CD4-positive, alpha-beta memory T cell (primary cell): ENCODE results near the gene PCSK6. TPM values are rescaled to one million over a fixed set of nuclear protein-coding genes. Genes with fewer than 3 reads are reported as not detected.

Source experiments
- CTCF ChIA-PET: fragments of 350-600 bp; sonication (Branson Sonifier 250); formaldehyde crosslinking; loops from one replicate; lab custom pipeline; 2021; ENCODE audit warnings: inconsistent platforms; ENCODE audit not compliant: partially characterized antibody; lab: Charles Lee
- POLR2A ChIA-PET: fragments of 350-600 bp; sonication (Branson Sonifier 250); formaldehyde crosslinking; loops from one replicate; lab custom pipeline; 2021; ENCODE audit not compliant: partially characterized antibody; lab: Charles Lee
- DNase-seq, 5 donors: peaks; one replicate each; pipeline versions ENCODE4 v3.0.0 to v3.0.0-alpha.2; 2020 to 2022; ENCODE audit warnings: mixed read lengths in 1 of 5
- H3K27ac ChIP-seq: one replicate; pipeline ENCODE4 v1.7.0; 2013; ENCODE audit warnings: low read depth, low read length
- H3K27me3 ChIP-seq: 2 replicates; pipeline ENCODE4 v1.7.0; 2013; ENCODE audit warnings: mild to moderate bottlenecking, low read length, moderate library complexity; ENCODE audit not compliant: insufficient read depth
- H3K36me3 ChIP-seq: 2 replicates; pipeline ENCODE4 v1.7.0; 2013; ENCODE audit warnings: mild to moderate bottlenecking, low read length, moderate library complexity; ENCODE audit not compliant: insufficient read depth
- H3K4me1 ChIP-seq: 2 replicates; pipeline ENCODE4 v1.7.0; 2013; ENCODE audit warnings: mild to moderate bottlenecking, low read length, moderate library complexity; ENCODE audit not compliant: insufficient read depth
- H3K4me3 ChIP-seq, 2 donors: one replicate each; pipeline ENCODE4 v1.7.0; 2013; ENCODE audit warnings: low read length in 2 of 2, mild to moderate bottlenecking in 1 of 2
- H3K9me3 ChIP-seq, 2 donors: one replicate each; pipeline ENCODE4 v1.7.0; 2013; ENCODE audit warnings: low read length in 2 of 2, control low read depth in 1 of 2; ENCODE audit not compliant: control insufficient read depth in 1 of 2
- H3K27ac Mint-ChIP-seq, 7 donors: one replicate each; pipeline ENCODE4 v1.8.0; 2020 to 2021; ENCODE audit warnings: mixed read lengths in 7 of 7, mild to moderate bottlenecking in 6 of 7, inconsistent platforms in 3 of 7, moderate library complexity in 3 of 7
- H3K27me3 Mint-ChIP-seq, 2 donors: one replicate each; pipeline ENCODE4 v1.8.0; 2020 to 2021; ENCODE audit warnings: mixed read lengths in 2 of 2
- H3K36me3 Mint-ChIP-seq, 2 donors: one replicate each; pipeline ENCODE4 v1.8.0; 2020 to 2021; ENCODE audit warnings: mixed read lengths in 2 of 2, inconsistent platforms in 1 of 2, mild to moderate bottlenecking in 1 of 2
- H3K4me1 Mint-ChIP-seq, 4 donors: one replicate each; pipeline ENCODE4 v1.8.0; 2020 to 2021; ENCODE audit warnings: mixed read lengths in 4 of 4, mild to moderate bottlenecking in 1 of 4
- H3K4me3 Mint-ChIP-seq, 8 donors: one replicate each; pipeline ENCODE4 v1.8.0; 2020 to 2021; ENCODE audit warnings: mixed read lengths in 8 of 8, mild to moderate bottlenecking in 7 of 8, moderate library complexity in 6 of 8, inconsistent platforms in 3 of 8
- H3K9me3 Mint-ChIP-seq, 8 donors: one replicate each; pipeline ENCODE4 v1.8.0; 2020 to 2021; ENCODE audit warnings: mixed read lengths in 8 of 8, mild to moderate bottlenecking in 5 of 8, inconsistent platforms in 3 of 8, moderate library complexity in 1 of 8
- intact Hi-C: fragments of 100-400 bp; cut with micrococcal nuclease; formaldehyde crosslinking; loops from one replicate; pipeline ENCODE4 v1.15.1; 2023
- polyA plus RNA-seq, 2 donors: library from polyadenylated mRNA; unstranded; fragments of 300-500 nt; fragmentation: Illumina TruSeq; gene quantifications; one replicate each; pipeline ENCODE4 v1.2.3, GENCODE V29; 2021
- total RNA-seq, 2 experiments: library from RNA; stranded (reverse); gene quantifications; one replicate each; pipeline ENCODE4 v1.2.3, GENCODE V29; 2021

The PCSK6 gene
- total and polyA plus RNA-seq, 4 experiments from 2014 or later = 0.08 to 0.53 (median 0.32) TPM

GRCh38 chr15:101349047-101349951 lies 140.2 kb downstream of the PCSK6 start:
- Mint-ChIP-seq H3K4me3 (no peak overlapping the region), H3K4me1 (no peaks in the 10 kb centered on the region), H3K36me3 (no peaks in the 10 kb centered on the region), H3K27ac (no peak overlapping the region), H3K9me3 (no peaks in the 10 kb centered on the region), H3K27me3 (peaks cover 20 to 29% of the 10 kb centered on the region in 2 donors)
- no peak overlapping the region for H3K27ac ChIP-seq
- peaks cover 4% of the 10 kb centered on the region for H3K27me3 ChIP-seq
- H3K9me3 ChIP-seq = no peaks in the 10 kb centered on the region
- H3K36me3 ChIP-seq = no peaks in the 10 kb centered on the region
- ChIA-PET POLR2A (no interaction called here), CTCF (interaction anchor here (1.4 kb wide), 1 partner anchor 15 kb away, joined by 3 read pairs; no protein-coding TSS in a partner anchor)
- intact Hi-C loops = no loop called here
- H3K4me1 ChIP-seq = no peaks in the 10 kb centered on the region
- H3K4me3 ChIP-seq = no peak overlapping the region
- no peak for DNase-seq

DNA sequence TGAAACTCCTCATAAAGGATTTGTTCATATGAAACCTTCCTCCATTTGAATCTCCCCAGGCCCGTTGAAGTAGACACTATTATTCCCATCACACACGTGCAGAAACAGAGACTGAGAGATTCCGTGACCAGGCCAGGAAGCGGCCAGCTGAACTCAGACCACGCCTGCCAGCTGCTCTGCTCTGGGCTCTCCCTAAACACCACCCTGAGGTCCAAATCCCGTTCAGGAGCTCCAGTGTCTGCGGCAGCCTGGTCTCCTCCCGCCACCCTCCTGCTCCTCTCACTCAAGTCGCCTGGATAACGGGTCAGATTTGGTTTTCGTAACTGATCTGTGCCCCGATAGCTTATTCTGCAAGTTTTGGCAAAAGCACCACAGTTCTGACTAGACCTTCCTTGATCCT lies 140.9 kb downstream of the PCSK6 start:
- intact Hi-C loops = no loop called here
- Mint-ChIP-seq H3K4me1 (no peaks in the 10 kb centered on the region), H3K27me3 (peaks cover 20 to 27% of the 10 kb centered on the region in 2 donors), H3K27ac (no peak overlapping the region), H3K36me3 (no peaks in the 10 kb centered on the region), H3K9me3 (peaks cover 0 to 3% (median 0%) of the 10 kb centered on the region in 8 donors), H3K4me3 (no peak overlapping the region)
- no peaks in the 10 kb centered on the region for H3K4me1 ChIP-seq
- H3K9me3 ChIP-seq = no peaks in the 10 kb centered on the region
- no peak overlapping the region for H3K4me3 ChIP-seq
- no peak overlapping the region for H3K27ac ChIP-seq
- CTCF ChIA-PET = interaction anchor here (1.4 kb wide), 1 partner anchor 16 kb away, joined by 3 read pairs; no protein-coding TSS in a partner anchor
- DNase-seq = no peak
- H3K36me3 ChIP-seq = no peaks in the 10 kb centered on the region
- H3K27me3 ChIP-seq = peaks cover 4% of the 10 kb centered on the region
- POLR2A ChIA-PET = no interaction called here

GRCh38 chr15:101348015-101348414 lies 141.5 kb downstream of the PCSK6 start:
- Histone ChIP-seq H3K4me3 (no peak overlapping the region), H3K27me3 (peaks cover 4% of the 10 kb centered on the region), H3K4me1 (no peaks in the 10 kb centered on the region), H3K27ac (no peak overlapping the region), H3K36me3 (no peaks in the 10 kb centered on the region), H3K9me3 (no peaks in the 10 kb centered on the region)
- no peak overlapping the region for H3K27ac Mint-ChIP-seq
- H3K4me1 Mint-ChIP-seq = no peaks in the 10 kb centered on the region
- H3K9me3 Mint-ChIP-seq = peaks cover 0 to 3% (median 0%) of the 10 kb centered on the region in 8 donors
- DNase-seq = no peak
- H3K4me3 Mint-ChIP-seq = no peak overlapping the region
- CTCF ChIA-PET = interaction anchor here (0.8 to 1.4 kb wide), 2 partner anchors 12 to 17 kb away, joined by 3 read pairs; no protein-coding TSS in a partner anchor
- intact Hi-C loops = no loop called here
- H3K36me3 Mint-ChIP-seq = no peaks in the 10 kb centered on the region
- POLR2A ChIA-PET = no interaction called here
- H3K27me3 Mint-ChIP-seq = peaks cover 22 to 27% of the 10 kb centered on the region in 2 donors

DNA sequence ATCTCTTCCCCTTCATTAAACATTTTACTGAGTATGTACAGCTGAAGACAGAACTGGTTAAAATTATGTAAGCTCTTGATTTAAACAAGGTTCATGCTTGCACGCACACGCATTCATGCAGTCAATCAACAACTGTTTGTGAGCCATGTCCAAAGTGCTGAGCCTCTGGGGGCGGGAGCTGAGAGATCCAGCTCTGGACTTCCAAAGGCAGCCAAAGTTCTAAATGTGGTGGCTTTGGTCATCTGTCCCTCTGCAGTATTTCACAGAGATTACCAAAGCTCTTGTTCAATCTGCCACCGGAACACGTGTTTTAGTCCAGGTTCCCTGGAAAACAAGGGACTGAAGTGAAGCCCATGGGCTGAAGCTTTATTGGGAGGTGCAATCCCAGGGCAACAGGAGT lies 142.1 kb downstream of the PCSK6 start:
- Mint-ChIP-seq H3K4me3 (no peak overlapping the region), H3K27me3 (peaks cover 20 to 24% of the 10 kb centered on the region in 2 donors), H3K9me3 (peaks cover 0 to 3% (median 0%) of the 10 kb centered on the region in 8 donors), H3K27ac (no peak overlapping the region), H3K36me3 (no peaks in the 10 kb centered on the region), H3K4me1 (no peaks in the 10 kb centered on the region)
- no peaks in the 10 kb centered on the region for H3K36me3 ChIP-seq
- DNase-seq = no peak
- intact Hi-C loops = no loop called here
- ChIA-PET POLR2A (no interaction called here), CTCF (interaction anchor here (0.8 kb wide), 1 partner anchor 11 kb away, joined by 3 read pairs; no protein-coding TSS in a partner anchor)
- no peak overlapping the region for H3K27ac ChIP-seq
- no peaks in the 10 kb centered on the region for H3K9me3 ChIP-seq
- H3K27me3 ChIP-seq = peaks cover 4% of the 10 kb centered on the region
- no peaks in the 10 kb centered on the region for H3K4me1 ChIP-seq
- no peak overlapping the region for H3K4me3 ChIP-seq

- H3K27me3 ChIP-seq = peaks cover 4% of the 10 kb centered on the region
- no peaks in the 10 kb centered on the region for H3K4me1 ChIP-seq
- H3K27ac ChIP-seq = no peak overlapping the region
- intact Hi-C loops = no loop called here
- H3K36me3 Mint-ChIP-seq = no peaks in the 10 kb centered on the region
- H3K4me3 Mint-ChIP-seq = no peak overlapping the region
- H3K36me3 ChIP-seq = no peaks in the 10 kb centered on the region
- H3K9me3 ChIP-seq = no peaks in the 10 kb centered on the region
- POLR2A ChIA-PET = interaction anchor here (0.6 kb wide), 1 partner anchor 52 kb away, joined by 3 read pairs; the partner anchor contains the start of gene SNRPA1
- H3K27ac Mint-ChIP-seq = no peak overlapping the region
- H3K4me3 ChIP-seq = no peak overlapping the region
- peaks cover 0 to 3% (median 0%) of the 10 kb centered on the region in 8 donors for H3K9me3 Mint-ChIP-seq
- H3K27me3 Mint-ChIP-seq = peaks cover 21 to 24% of the 10 kb centered on the region in 2 donors
- DNase-seq = no peak
- CTCF ChIA-PET = no interaction called here
- H3K4me1 Mint-ChIP-seq = no peaks in the 10 kb centered on the region
Measured at GRCh38 chr15:101346928-101347327, 142.6 kb downstream of the PCSK6 start.

- Mint-ChIP-seq H3K27me3 (peaks cover 11 to 22% of the 10 kb centered on the region in 2 donors), H3K9me3 (peaks cover 0 to 13% (median 7%) of the 10 kb centered on the region in 8 donors), H3K36me3 (peaks cover 0 to 1% of the 10 kb centered on the region in 2 donors), H3K4me1 (peaks cover 0 to 4% (median 0%) of the 10 kb centered on the region in 4 donors), H3K4me3 (no peak overlapping the region), H3K27ac (no peak overlapping the region)
- Histone ChIP-seq H3K36me3 (no peaks in the 10 kb centered on the region), H3K27ac (no peak overlapping the region), H3K4me1 (no peaks in the 10 kb centered on the region), H3K4me3 (no peak overlapping the region), H3K27me3 (peaks cover 4% of the 10 kb centered on the region), H3K9me3 (no peaks in the 10 kb centered on the region)
- DNase-seq = no peak
- CTCF ChIA-PET = interaction anchor here (3.2 kb wide), 1 partner anchor 22 kb away, joined by 11 read pairs; no protein-coding TSS in a partner anchor
- intact Hi-C loops = no loop called here
- POLR2A ChIA-PET = no interaction called here
Measured at GRCh38 chr15:101342056-101342455, 147.5 kb downstream of the PCSK6 start.

DNA sequence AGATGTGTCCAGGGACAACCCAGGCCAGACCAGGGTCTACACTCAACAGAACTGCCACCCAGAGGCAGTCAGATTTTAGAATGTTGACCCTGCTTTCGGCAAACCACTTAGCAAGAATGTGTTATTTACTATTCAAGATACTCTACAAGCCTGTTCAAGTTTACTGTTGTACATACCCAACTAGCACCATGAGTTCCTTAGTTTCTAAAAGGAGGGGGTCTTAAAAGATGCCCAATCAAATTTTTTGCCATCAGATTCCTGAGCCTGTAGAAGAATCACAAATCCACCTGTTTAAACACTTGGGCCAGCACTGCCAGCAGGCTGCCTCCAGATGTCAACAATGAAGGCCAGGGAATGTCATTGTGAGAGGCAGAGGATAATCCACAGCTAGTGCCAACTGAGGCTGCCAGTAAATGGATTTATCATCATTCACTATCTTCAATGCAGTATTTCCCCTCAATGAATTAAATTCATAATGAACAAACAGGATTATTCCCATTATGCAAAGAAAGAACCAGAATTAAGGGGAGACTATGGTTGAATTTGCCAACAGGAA lies 150.9 kb downstream of the PCSK6 start:
- CTCF ChIA-PET = interaction anchor here (0.6 kb wide), 1 partner anchor 49 kb away, joined by 3 read pairs; no protein-coding TSS in a partner anchor
- Histone ChIP-seq H3K27ac (no peak overlapping the region), H3K9me3 (peaks cover 0 to 7% of the 10 kb centered on the region in 2 donors), H3K36me3 (no peaks in the 10 kb centered on the region), H3K27me3 (no peaks in the 10 kb centered on the region), H3K4me1 (peaks cover 12% of the 10 kb centered on the region), H3K4me3 (no peak overlapping the region)
- Mint-ChIP-seq H3K4me1 (peaks cover 7 to 21% (median 13%) of the 10 kb centered on the region in 4 donors), H3K36me3 (peaks cover 3 to 5% of the 10 kb centered on the region in 2 donors), H3K4me3 (no peak overlapping the region), H3K27me3 (peaks cover 6 to 12% of the 10 kb centered on the region in 2 donors), H3K27ac (no peak overlapping the region), H3K9me3 (peaks cover 0 to 34% (median 22%) of the 10 kb centered on the region in 8 donors)
- intact Hi-C loops = no loop called here
- no peak for DNase-seq
- POLR2A ChIA-PET = no interaction called here
